SK-N-MC (cell line): ENCODE results near the gene METTL25.

Source experiments
- EZH2 ChIP-seq: fragments of 200-600 bp; sonication (generic); IDR thresholded peaks from one replicate; pipeline ENCODE4 v1.6.1; 2017; ENCODE audit warnings: antibody characterized with exemption
- FOXP2 ChIP-seq: optimal IDR thresholded peaks from 2 replicates; pipeline ENCODE3; 2011; ENCODE audit warnings: mild to moderate bottlenecking, moderate library complexity; ENCODE audit not compliant: insufficient read depth; ENCODE audit errors: extremely low read length, control extremely low read depth
- POLR2AphosphoS5 ChIP-seq: IDR thresholded peaks from 2 replicates; pipeline ENCODE4 v1.6.1; 2012; ENCODE audit warnings: mild to moderate bottlenecking, low read depth, low read length, borderline replicate concordance

DNA sequence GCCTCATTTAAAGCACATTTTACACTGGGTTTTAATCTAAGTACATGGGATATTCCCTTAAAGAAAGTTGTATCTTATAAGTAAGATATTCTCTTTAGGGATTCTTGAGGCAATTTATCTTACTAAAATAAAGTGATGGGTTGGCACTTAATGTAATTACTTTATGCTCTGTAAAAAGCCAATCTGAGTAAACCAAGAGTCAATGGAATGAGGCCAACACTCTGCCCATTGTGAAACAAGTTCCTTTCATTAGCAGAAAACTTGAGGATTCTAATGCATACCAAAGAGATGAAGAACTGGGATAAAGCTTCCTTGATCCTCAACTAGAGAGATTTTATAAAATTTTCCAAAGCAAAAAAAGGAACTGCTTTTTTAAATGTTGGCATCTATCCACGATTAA, 121.2 kb downstream of the METTL25 start:
- no peak for TF ChIP-seq EZH2
- TF ChIP-seq POLR2AphosphoS5: no peak
- no peak for TF ChIP-seq FOXP2
